Caco-2 (cell line): ENCODE measurements around the gene TNRC6B. TPM values are rescaled to one million over a fixed set of nuclear protein-coding genes. Genes with fewer than 3 reads are reported as not detected.

Experiments
- BruUV-seq: library from RNA; stranded (reverse); fragments of 400-500 nt; replicated peaks from 2 replicates; lab custom pipeline; 2021; lab: Mats Ljungman, UMichigan
- CTCF ChIA-PET: fragments of 300-600 bp; sonication (Branson Sonifier 250); formaldehyde crosslinking; loops from one replicate; lab custom pipeline; 2022; ENCODE audit warnings: antibody characterized with exemption; lab: Charles Lee
- POLR2A ChIA-PET: fragments of 300-600 bp; sonication (Branson Sonifier 250); formaldehyde crosslinking; loops from one replicate; lab custom pipeline; 2022; ENCODE audit warnings: antibody characterized with exemption; lab: Charles Lee
- DNase-seq, 2 experiments: peaks; one replicate each; pipeline versions ENCODE4 v3.0.0 to v3.0.0-alpha.2; 2020 to 2022
- H3K27me3 ChIP-seq: replicated peaks from 2 replicates; pipeline ENCODE4 v1.6.0; 2011; ENCODE audit warnings: low read length; ENCODE audit not compliant: control insufficient read depth, insufficient read depth
- H3K36me3 ChIP-seq: 2 replicates; pipeline ENCODE4 v1.5.1; 2011; ENCODE audit warnings: low read length; ENCODE audit not compliant: control insufficient read depth, insufficient read depth
- H3K4me1 ChIP-seq: fragments of 250-450 bp; sonication (Bioruptor Pico); 2 replicates; pipeline ENCODE4 v1.5.1; 2020; ENCODE audit warnings: mild to moderate bottlenecking
- H3K4me3 ChIP-seq: 2 replicates; pipeline ENCODE4 v1.5.1; 2011; ENCODE audit warnings: low read depth, mild to moderate bottlenecking, control low read depth, low read length
- H3K9me3 ChIP-seq: fragments of 250-450 bp; sonication (Bioruptor Pico); 2 replicates; pipeline ENCODE4 v1.5.1; 2020; ENCODE audit warnings: mild to moderate bottlenecking, moderate library complexity
- H3K27ac Mint-ChIP-seq: one replicate; pipeline ENCODE4 v1.8.0; 2022; ENCODE audit warnings: mixed read lengths; ENCODE audit not compliant: unreplicated experiment
- H3K27me3 Mint-ChIP-seq: one replicate; pipeline ENCODE4 v1.8.0; 2022; ENCODE audit warnings: mixed read lengths; ENCODE audit not compliant: insufficient read depth, unreplicated experiment
- H3K36me3 Mint-ChIP-seq: one replicate; pipeline ENCODE4 v1.8.0; 2022; ENCODE audit warnings: mild to moderate bottlenecking, mixed read lengths; ENCODE audit not compliant: insufficient read depth, unreplicated experiment
- H3K4me1 Mint-ChIP-seq: one replicate; pipeline ENCODE4 v1.8.0; 2022; ENCODE audit warnings: low read depth, mixed read lengths; ENCODE audit not compliant: unreplicated experiment
- H3K4me3 Mint-ChIP-seq: one replicate; pipeline ENCODE4 v1.8.0; 2022; ENCODE audit warnings: mild to moderate bottlenecking, moderate library complexity, mixed read lengths; ENCODE audit not compliant: unreplicated experiment
- H3K9me3 Mint-ChIP-seq: one replicate; pipeline ENCODE4 v1.8.0; 2022; ENCODE audit warnings: mixed read lengths; ENCODE audit not compliant: unreplicated experiment
- CTCF ChIP-seq, 2 experiments: fragments of 200-600 bp in 1 of 2; IDR thresholded peaks; 1 replicate in 1 of 2; 2 replicates in 1 of 2; pipeline versions ENCODE4 v1.5.1 to v1.8.0; 2011 to 2022; ENCODE audit warnings: antibody characterized with exemption in 1 of 2, control low read depth in 1 of 2, inconsistent platforms in 1 of 2, low read depth in 1 of 2, low read length in 1 of 2, mild to moderate bottlenecking in 1 of 2, moderate library complexity in 1 of 2; ENCODE audit not compliant: insufficient read depth in 1 of 2, severe bottlenecking in 1 of 2, unreplicated experiment in 1 of 2
- intact Hi-C: fragments of 100-400 bp; cut with micrococcal nuclease; formaldehyde crosslinking; loops from one replicate; pipeline ENCODE4 v1.10.0; 2022; ENCODE audit not compliant: unreplicated experiment
- total RNA-seq: library from RNA; stranded (reverse); gene quantifications from 2 replicates; pipeline ENCODE4 v1.2.3, GENCODE V29; 2022

The TNRC6B gene
- total RNA-seq, 1 experiment from 2014 or later, result 23.5 TPM

- CTCF ChIA-PET, result no interaction called here
- Histone ChIP-seq H3K27me3 (no peaks in the 10 kb centered on the region), H3K9me3 (no peaks in the 10 kb centered on the region), H3K4me1 (no peaks in the 10 kb centered on the region), H3K36me3 (no peaks in the 10 kb centered on the region), H3K4me3 (no peak overlapping the region)
- no peaks in the 10 kb centered on the region for H3K4me1 Mint-ChIP-seq
- no peaks in the 10 kb centered on the region for H3K9me3 Mint-ChIP-seq
- H3K27ac Mint-ChIP-seq, result no peak overlapping the region
- H3K4me3 Mint-ChIP-seq, result no peak overlapping the region
- DNase-seq, result no peak
- no peaks in the 10 kb centered on the region for H3K27me3 Mint-ChIP-seq
- intact Hi-C loops, result no loop called here
- POLR2A ChIA-PET, result interaction anchor here (0.6 kb wide), 2 partner anchors 137 to 140 kb away, joined by 3 to 5 read pairs; no protein-coding TSS in a partner anchor
- TF ChIP-seq CTCF (IDR thresholded peaks at IDR 0.05; ENCODE audit: insufficient read depth in 1 of 2, low read depth in 1 of 2, low read length in 1 of 2, severe bottlenecking in 1 of 2, unreplicated experiment in 1 of 2), result no peak
- H3K36me3 Mint-ChIP-seq, result no peaks in the 10 kb centered on the region
- no TSS peak for BruUV-seq
Measured at GRCh38 chr22:40200795-40201530, 23.2 kb downstream of the TNRC6B start.

GRCh38 chr22:40202225-40202944, 24.7 kb downstream of the TNRC6B start:
- H3K4me3 ChIP-seq, result no peak overlapping the region
- Mint-ChIP-seq H3K4me1 (no peaks in the 10 kb centered on the region), H3K36me3 (no peaks in the 10 kb centered on the region), H3K9me3 (no peaks in the 10 kb centered on the region), H3K27ac (no peak overlapping the region), H3K27me3 (no peaks in the 10 kb centered on the region), H3K4me3 (no peak overlapping the region)
- DNase-seq, result no peak
- no peaks in the 10 kb centered on the region for H3K4me1 ChIP-seq
- H3K27me3 ChIP-seq, result no peaks in the 10 kb centered on the region
- ChIA-PET POLR2A (interaction anchor here (0.6 kb wide), 1 partner anchor 51 kb away, joined by 8 read pairs; no protein-coding TSS in a partner anchor), CTCF (no interaction called here)
- no peak for TF ChIP-seq CTCF (IDR thresholded peaks at IDR 0.05; ENCODE audit: insufficient read depth in 1 of 2, low read depth in 1 of 2, low read length in 1 of 2, severe bottlenecking in 1 of 2, unreplicated experiment in 1 of 2)
- intact Hi-C loops, result no loop called here
- no peaks in the 10 kb centered on the region for H3K9me3 ChIP-seq
- BruUV-seq, result no TSS peak
- no peaks in the 10 kb centered on the region for H3K36me3 ChIP-seq

GRCh38 chr22:40203572-40203971, 25.8 kb downstream of the TNRC6B start:
- CTCF ChIA-PET, result no interaction called here
- Mint-ChIP-seq H3K27ac (no peak overlapping the region), H3K4me1 (no peaks in the 10 kb centered on the region)

More at GRCh38 chr22:40203572-40203971, 25.8 kb downstream of the TNRC6B start:
- Histone ChIP-seq H3K4me3 (no peak overlapping the region), H3K36me3 (no peaks in the 10 kb centered on the region), H3K4me1 (no peaks in the 10 kb centered on the region), H3K27me3 (no peaks in the 10 kb centered on the region), H3K9me3 (no peaks in the 10 kb centered on the region)
- intact Hi-C loops, result no loop called here
- Mint-ChIP-seq H3K9me3 (no peaks in the 10 kb centered on the region), H3K27me3 (no peaks in the 10 kb centered on the region), H3K4me3 (no peak overlapping the region), H3K36me3 (no peaks in the 10 kb centered on the region)
- BruUV-seq, result no TSS peak
- no peak for TF ChIP-seq CTCF (IDR thresholded peaks at IDR 0.05; ENCODE audit: insufficient read depth in 1 of 2, low read depth in 1 of 2, low read length in 1 of 2, severe bottlenecking in 1 of 2, unreplicated experiment in 1 of 2)
- DNase-seq, result no peak
- POLR2A ChIA-PET, result no interaction called here
